GM21390 (cell line): ENCODE data around the gene RNASEL.

ENCODE experiments used
- ATAC-seq: cut with Tn5 transposase; IDR thresholded peaks from one replicate; pipeline ENCODE4 v1.9.1; 2021; ENCODE audit not compliant: unreplicated experiment

RNASEL gene

DNA sequence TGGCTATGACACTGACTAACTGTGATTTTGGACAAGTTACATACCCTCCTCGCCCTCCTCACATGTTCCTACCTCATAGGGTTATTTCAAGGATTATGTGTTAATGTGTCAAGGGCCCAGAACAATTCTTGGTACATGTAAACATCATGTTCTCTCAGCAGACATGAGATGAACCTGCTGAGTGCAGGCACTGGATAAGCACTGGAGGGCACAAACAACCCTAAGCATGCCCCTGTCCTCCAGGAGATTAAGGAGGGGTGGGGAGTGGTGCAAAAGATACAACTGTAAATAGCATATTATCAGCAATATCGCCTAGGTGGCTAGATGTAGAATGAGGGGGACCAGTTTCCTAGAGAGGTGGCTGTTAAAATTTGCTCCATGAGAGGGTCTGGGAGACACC lies 32.9 kb upstream of the RNASEL start:
- no peak for ATAC-seq

DNA sequence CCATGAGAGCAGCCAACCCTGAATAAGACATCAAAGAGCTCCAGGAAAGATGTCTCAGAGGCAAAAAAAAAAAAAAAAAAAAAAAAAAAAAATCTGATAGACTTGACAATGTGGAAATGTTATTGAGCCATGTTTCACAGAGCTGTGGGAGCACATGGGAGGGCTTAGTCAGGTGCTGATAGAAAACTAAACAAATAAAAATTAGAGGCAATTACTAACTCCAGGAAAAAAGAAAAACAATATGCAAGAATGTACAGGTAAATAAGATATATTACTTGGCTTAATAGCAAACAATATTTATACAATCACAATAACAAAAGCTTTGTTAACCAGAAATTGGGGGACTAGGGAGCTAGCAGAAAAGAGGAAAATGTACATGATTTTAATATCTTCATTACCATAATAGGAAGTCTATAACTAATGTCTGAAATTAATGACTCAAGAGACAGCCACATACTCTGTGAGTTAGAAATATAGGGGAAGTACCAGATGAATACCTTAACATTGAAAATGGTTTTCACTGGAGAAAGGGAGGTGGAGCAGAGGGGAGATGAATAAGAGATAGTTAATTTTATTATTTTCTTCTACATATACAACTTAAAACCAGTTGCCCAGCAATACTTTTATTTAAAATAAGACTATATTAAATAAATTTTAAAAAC lies 32.0 kb upstream of the RNASEL start:
- ATAC-seq = no peak

DNA sequence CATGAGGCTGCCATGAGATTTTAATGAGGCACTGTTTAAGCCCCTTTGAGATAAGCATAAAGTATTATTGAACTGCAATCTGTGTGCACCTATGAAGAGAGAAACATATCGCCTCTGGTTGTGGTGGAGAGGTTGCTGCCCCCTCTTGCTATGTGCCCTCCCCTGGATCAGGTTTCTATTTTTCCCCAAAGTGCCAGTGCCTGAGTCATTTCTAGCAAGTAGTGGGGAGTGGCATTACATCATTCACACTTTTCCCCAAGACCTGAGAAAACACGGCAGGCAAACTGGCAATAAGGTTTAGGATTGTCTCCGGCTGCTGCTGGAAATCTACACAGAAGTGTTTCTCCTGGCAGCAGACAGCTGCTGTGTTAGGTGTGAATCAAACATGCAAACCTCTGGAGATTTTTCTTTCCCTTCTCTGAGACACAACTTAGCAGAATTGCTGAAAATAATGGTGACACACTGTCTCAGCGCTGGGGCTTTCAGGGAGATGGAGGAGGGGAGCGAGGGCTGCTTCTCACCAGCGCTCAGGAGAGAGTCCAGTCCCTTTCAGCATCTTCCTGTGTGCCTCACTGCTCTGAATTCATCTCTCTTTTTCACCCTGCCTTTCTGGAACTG lies 28.8 kb upstream of the RNASEL start:
- no peak for ATAC-seq

DNA sequence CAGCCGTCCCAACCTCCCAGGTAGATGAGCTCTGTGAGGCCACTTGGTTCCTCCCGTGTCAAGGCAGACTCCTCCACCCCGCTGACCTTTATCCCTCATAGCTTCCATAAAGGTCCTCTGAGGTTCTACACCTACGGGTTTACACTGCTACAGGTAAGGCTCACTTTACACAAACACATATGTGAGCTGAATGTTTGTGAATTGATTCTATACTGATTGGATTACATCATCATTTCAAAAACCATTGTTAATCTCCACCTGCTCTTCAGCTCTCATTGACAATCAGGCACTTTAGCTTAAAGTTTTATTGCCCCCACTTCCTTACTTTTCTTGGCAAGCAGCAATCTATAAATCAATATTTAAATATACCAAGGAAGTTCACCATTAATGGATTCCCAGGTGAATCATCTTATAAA lies 28.0 kb upstream of the RNASEL start:
- ATAC-seq = no peak

DNA sequence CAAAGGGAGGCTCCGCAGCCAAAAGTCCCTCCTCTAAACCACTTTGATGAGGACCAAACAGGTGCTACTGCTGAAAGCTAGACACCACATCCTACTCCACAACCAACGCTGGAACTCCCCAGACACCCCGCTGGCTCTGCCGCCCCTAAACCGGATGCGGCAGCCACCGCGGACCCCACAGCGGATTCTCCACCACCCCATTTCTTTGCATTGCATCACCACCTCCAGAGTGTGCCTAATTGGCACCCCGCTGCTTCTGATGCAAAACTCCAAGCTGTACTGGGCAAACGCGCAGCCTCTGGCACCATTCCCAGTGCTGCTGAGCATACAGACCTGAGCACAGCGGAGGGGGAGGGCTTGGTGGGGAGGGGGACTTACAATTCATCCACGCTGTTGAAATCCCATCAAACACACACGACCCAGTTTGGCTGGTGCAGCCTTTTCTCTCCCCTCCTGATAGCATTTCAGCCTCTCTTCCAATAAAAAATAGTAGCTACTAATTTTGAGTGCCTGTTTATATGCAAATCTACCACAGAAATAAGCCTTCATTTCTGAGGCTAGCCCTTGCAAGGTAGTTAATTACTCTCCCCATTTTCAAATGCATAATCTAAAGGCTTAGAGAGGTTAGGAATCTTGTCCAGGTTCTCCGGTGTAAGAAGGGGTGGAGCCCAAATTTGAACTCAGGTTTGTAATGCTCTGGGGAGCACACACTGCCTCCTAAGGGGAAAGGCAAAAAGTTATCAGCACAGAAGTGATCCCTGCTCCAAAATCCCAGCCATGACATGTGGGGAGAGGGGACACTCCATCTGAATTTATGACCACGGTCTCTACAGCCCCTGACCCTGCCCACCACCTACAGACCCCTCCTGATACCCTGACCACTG lies 27.3 kb upstream of the RNASEL start:
- peak; percentile 71 for ATAC-seq

DNA sequence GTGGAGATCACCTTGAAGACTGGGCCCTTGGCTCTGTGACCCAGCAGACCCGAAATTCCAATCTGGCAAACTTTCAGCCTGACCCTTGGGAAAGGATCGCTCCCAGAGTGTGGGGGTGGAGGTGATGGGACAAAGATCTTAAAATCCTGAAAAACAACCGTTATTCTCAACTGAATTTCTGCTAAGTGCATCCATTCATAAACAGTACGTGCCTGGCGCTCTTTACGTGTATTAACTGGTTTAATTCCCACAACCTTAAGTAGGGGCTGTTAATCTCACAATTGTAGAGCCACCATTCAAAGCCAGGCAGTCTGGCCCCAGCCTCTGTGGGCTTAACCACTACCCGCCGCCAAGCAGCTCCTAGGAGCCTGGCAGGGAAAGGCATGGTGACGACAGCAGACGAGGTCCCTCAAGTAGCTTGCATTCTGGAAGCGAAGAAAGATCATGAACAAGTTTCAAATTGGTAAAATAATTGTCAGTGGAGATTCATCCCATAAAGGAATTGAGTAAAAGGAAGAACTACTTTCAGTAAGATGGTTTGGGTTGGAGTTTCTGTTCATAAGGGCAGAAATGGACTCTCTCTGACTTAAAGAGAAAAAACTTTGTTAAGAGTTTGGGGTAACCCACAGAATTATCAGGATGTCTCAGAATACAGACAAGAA lies 26.5 kb upstream of the RNASEL start:
- ATAC-seq = peak; percentile 27

DNA sequence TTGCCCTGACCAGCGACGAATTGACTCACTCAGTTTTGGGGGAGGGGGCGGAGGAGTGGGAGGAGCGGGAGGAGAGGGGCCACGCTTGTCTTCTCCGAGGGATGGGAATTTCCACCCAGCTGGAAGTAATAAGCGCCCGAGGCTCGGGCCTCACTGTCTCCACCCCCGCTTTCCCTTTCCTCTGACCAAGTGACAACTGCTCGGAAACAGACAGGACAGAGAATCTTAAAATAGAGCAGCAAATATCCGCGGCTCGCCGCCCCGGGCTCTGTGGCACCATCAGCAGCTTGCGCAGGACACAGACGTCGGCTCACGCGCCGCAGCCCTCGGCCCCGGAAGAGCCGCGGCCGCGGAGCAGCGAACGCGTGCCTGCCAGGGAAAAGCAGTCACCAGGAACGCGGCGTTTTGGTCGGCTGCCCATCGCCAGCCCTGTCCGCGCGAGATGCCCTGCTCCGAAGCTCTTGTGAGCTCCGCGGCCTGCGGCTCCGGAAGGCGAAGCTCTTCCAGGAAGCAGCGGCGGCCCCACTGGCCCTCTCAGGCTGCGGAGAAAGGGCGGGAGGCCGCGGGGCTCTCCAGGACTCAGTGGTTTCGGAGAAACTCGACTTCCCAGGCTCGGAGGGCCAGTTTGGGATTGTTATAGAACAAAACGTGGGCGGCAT lies 25.9 kb upstream of the RNASEL start:
- ATAC-seq = peak; percentile 37

DNA sequence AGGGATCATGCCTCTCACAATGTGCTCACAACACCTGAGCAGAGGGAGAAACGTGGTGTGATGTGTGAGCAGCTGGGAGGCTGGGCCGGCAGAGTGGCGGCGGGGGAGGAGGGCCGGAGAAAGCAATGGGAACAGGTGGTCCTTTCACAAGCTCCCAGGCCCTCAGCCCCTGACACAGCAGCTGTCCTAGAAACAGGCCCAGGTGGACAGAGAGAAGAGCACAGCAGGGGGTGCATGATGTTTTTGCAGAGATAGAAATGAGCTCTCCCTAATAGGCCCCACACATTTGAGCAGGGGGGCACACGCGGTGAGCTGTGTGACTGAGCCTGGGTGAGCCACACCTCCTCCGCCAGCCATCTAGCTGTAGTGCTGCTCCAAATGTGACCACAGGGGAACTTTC lies 22.7 kb upstream of the RNASEL start:
- no peak for ATAC-seq

DNA sequence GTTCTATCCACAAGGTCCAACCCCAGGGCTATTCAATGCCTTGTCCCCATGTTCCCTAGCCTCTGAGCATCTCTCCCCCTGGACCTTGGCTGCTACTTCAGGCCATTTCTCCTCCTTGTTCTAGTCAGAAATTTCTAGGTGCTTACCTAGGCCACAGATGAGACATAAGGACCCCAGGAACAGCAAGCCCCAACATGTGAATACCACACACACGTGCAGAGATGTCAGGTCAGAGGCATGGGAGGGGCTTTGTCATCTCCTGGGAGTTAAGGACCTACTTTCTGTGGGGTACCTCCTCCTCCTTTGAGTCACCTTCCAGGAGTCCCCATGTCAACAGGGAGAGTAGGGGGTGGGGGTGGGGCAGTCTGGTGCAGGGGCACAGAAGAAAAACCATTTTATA lies 22.3 kb upstream of the RNASEL start:
- ATAC-seq = no peak

DNA sequence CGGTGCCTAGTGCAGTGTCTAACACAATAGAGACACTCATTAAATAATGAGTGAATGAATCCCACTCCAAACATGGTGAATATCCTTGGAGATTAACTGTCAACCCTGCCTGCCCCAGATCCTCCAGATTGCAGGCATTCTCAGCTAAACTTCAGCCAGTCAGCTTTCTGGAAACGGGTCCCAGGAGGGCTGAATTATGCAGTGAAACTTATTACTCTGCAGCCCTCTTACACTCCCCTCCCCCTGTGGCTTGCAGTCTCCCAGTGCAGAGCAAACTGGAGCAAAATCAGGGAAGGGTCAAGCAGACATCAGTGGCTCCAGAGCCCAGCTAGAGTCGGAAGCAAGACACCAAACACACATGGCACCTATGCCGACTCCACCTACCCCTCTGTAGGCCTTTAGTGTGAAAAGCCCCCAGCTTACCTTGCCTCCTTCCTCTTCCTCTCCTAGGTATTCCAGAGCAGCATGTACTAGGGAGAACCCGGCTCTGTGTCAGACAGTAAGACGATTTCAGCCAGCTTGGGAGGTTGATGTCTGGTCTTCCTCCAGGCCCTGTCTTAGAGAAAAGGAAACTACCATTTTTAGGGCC lies 21.6 kb upstream of the RNASEL start:
- ATAC-seq = no peak

DNA sequence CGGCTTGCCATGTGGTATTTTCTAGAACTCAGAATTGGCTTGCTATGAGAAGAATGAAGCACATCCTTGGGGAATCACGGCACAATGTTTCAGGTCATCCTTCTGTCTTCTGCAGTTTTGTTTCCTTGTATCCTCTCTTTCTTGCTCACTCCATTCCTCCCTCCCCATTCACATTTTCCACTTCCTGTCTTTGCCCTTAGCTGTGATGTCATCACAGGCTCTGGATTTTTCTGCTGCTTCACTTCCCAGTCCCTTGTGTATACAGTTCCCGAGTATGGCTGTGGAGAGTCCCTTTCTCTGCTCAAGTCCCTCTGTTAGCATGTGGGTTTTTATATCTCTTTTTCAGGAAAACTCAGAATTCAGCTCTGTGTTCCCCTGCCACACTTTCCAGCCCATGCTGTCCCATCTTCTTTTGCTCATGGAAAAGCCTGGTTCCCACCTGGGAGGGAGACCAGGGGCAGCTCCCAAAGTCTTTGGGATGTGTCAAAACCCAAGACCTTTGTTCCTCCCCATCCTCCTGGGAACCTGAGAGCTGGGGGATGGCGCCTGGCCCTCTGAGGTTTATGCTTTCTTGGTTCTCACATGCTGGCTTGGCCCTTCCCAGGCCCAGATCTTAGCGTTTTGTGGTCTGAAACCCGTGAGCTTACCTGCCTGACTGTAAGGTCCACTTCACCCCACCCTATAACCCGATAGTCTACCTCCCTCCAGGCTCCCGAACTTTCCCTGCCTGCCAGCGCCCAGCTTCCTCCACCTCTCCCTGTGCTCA lies 20.0 kb upstream of the RNASEL start:
- ATAC-seq = no peak

DNA sequence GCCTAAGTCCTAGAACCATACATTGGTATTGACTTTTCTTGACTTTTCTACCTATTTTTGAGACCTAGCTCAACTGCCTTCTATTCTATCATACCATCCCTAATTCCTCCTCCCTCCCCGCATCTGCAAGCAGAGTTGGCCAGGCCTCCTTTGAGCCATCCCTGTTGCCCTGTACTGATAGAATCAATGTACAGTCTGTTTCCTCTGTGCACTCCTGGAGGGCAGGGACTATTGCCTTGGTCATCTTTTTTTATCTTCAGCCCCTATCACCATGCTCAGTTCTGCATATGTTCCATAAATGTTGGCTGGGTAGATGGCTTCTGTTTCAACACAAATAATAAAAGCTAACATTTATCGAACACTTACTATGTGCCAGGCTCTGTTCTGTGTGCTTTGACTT lies 19.2 kb upstream of the RNASEL start:
- ATAC-seq = no peak

DNA sequence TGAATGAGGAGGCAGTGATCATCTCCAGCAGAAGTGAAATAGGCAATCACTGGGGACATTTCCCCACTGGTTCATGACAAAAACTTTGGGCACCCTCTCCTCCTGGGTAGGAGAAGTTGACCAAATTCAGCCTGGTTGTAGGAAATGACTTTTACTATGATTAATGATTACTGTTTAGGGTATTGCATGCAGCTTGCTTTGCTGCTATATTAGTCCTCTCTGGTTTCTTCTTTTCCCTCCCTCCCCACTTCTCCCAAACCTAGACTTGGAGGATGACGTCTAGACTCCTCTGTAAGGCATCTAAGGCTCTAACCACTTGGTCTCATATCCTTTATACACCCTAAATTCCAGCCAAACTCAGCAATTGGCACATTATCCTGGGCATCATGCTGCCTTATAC lies 18.5 kb upstream of the RNASEL start:
- no peak for ATAC-seq

DNA sequence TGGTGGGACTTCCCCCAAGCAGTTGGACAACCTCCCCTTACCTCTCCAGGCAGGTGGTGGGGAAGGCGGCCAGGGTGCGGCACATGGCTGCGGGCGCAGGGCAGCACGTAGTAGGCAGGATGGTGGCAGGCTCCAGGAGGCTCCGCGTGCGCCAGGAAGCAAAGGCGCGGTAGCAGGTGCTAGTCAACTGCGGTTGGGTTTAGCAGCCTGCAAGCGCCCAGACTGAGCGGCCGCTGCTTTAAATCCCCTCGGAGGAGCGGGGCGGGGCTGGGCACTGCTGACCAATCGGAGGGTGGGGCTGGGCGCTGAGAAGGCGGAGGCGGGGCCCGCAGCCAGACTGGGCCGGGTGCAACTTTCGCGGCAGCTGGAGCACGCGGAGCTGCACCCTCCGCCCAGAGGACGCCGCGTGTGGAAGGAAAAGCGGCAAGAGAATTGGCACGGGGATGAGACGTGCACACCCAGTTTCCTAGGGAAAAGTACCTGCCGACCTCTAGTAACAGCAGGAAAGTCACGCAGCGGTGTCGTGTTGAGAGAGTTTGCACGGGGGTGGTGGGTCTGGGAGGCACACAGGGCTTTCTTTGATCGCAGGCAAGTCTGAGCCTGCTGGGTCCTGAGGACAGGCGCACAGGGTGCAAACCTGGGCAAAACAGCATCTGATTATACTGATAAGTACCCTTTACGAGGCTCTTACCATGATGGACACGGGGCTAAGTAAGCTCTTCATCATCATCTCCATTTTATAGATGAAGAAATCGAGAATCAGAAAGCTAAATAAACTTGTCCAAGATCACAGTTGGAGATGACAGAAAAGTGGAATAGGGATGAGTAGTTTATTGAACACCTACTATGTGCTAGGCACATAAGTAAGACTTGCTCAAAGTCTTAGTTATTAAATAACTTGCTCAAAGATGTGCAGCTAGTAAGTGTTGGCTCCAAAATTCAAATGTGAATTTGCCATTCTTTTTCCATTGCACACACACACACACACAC lies 15.4 kb upstream of the RNASEL start, which contains the start of gene RGS16:
RGS16 (minus strand) TSS at position 215 of the 990 bp plus-strand sequence; CDS start at position 85, 130 bp downstream.
- peak; percentile 87 for ATAC-seq

DNA sequence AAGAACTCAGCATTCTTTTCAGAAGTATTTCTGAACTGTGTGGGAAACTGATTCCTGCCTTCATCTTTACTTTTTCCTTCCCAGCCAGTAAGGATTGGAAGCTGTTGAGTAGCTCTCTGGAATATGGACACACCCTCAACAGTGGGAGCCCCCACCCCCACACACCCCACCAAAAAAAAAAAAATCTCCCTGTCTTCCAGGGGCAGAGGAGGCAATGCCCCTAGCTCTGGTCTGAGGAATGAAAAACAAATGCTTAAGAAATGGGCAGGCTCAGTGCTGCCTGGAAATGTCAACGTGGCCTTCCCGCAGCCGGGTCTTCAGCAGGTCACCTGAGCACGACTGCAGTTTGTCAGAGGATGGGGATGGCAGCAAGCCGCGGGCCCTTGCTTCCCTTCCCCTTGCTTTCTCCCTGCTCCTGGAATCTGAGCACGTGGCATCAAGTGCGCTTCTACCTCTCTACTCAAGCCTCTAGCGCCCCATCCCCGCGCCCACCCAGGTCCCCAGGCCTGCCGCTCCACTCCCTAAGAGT lies 14.7 kb upstream of the RNASEL start:
- peak; percentile 8 for ATAC-seq

DNA sequence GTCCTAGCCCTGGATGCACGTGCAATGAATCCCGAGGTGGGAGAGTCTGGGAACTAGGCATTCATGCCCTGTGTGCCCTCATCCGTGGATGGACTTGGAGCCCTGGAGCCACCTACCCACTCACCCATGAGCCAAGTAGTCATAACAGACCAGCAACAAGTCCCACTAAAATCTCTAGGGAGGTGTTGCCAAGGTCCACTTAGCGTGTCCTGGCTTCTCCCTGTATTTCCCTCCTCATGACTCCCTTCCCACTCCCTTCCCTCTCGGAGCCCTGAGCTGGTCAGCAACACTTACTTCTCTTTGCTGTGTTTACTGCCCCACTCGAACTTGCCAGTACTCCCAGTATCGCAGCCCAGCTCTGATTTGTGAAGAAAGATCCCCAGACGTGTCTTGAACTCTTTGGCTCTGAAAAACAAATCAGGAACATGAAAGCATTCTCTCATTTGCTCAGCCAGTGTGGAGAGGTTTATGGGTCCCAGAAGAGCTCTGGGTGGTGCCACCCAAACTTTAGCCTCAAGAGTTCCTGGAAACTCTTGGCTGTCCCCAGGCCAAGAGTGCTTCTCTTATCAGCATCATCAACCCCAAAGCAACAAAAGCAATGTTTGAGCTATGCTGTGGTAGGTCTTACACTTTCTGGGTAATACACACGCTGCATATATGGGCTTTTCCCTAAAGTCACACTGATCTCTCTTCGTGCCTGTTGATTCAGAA lies 14.0 kb upstream of the RNASEL start:
- ATAC-seq = no peak

DNA sequence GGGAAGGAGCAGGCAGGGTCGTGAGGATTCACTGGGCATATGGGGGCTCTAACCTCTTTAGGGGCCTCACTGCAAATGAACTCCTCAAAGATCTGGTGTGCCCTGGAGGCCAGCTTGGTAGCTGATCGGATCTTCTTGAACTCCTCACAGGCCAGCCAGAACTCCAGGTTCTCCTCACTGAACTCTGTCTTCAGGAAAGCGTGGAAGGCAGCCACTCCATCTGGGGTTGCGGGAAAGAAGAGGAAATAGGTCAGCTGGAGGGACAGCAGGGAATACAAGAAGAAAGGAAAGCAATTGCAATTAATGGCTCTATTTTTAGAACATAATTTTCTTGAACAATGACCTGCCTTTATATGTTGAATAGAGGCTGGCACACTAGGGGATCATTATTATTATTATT lies 12.9 kb upstream of the RNASEL start:
- ATAC-seq = no peak

DNA sequence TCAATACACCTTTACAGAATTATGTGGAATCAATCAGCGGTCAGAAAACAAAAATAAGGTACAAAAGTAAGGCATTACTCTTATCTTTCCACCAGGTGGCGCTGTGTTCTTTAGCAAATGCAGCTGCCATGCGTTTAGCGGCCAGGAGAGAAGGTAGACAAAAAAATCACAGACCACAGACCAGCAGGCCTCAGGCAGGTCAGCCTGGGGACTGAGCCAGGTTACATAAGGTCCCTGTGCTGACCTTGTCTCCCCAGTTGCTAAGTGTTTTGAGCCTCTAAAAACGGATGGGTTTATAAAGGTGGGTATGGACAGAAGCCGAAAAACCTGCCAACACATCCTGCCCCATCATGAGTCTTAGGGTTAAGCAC lies 12.3 kb upstream of the RNASEL start:
- ATAC-seq = no peak
